ENCODE data around the gene AACS. TPM values are rescaled to one million over a fixed set of nuclear protein-coding genes. Genes with fewer than 3 reads are reported as not detected.

AACS gene
- total and polyA plus RNA-seq, 2 of the 8 experiments (the other 6 are each of a cell fraction or from before 2014, with no cell fraction given), result 51.9 to 52.4 TPM

- TF ChIP-seq ATF2 (IDR thresholded peaks at IDR 0.05; ENCODE audit: low read length), result no peak
- no peak for TF ChIP-seq SAP30 (IDR thresholded peaks at IDR 0.05; ENCODE audit: insufficient read depth, insufficient replicate concordance, low read length)
These were observed 106.0 kb downstream of the AACS start (continued) for GRCh38 chr12:125171267-125171666.

Measured in H1 (cell line).